ENCODE results near the gene SIX3.

SIX3 gene

GRCh38 chr2:44931198-44931780 is 10.2 kb upstream of the SIX3 start:
- Histone ChIP-seq H3K79me2 (ENCODE audit: insufficient read depth, low read depth) (no peaks in the 10 kb centered on the region), H3K4me2 (no peak overlapping the region), H2AFZ (ENCODE audit: low read depth) (no peak overlapping the region), H3K36me3 (ENCODE audit: insufficient read depth) (no peaks in the 10 kb centered on the region), H3K4me3 (IDR thresholded peaks at IDR 0.05; ENCODE audit: insufficient read depth, low read depth, low read length) (no peak overlapping the region), H3K27ac (no peak overlapping the region), H4K20me1 (ENCODE audit: insufficient read depth) (no peaks in the 10 kb centered on the region), H3K27me3 (ENCODE audit: insufficient read depth, low read depth) (no peaks in the 10 kb centered on the region; the same call in 1 of the 2 replicates), H3K9ac (no peak overlapping the region), H3K4me1 (ENCODE audit: low read depth, poor library complexity, severe bottlenecking) (no peaks in the 10 kb centered on the region)
- no peak for TF ChIP-seq CTCF (conservative IDR thresholded peaks at IDR 0.05; ENCODE audit: low read depth, low read length)

- Histone ChIP-seq H3K27ac (no peak overlapping the region), H3K9ac (no peak overlapping the region), H3K4me3 (IDR thresholded peaks at IDR 0.05; ENCODE audit: insufficient read depth, low read depth, low read length) (no peak overlapping the region), H3K4me1 (ENCODE audit: low read depth, poor library complexity, severe bottlenecking) (no peaks in the 10 kb centered on the region), H3K4me2 (no peak overlapping the region), H3K79me2 (ENCODE audit: insufficient read depth, low read depth) (no peaks in the 10 kb centered on the region), H3K27me3 (ENCODE audit: insufficient read depth, low read depth) (no peaks in the 10 kb centered on the region; the same call in 1 of the 2 replicates), H3K36me3 (ENCODE audit: insufficient read depth) (no peaks in the 10 kb centered on the region), H2AFZ (ENCODE audit: low read depth) (no peak overlapping the region), H4K20me1 (ENCODE audit: insufficient read depth) (no peaks in the 10 kb centered on the region)
- TF ChIP-seq CTCF (conservative IDR thresholded peaks at IDR 0.05; ENCODE audit: low read depth, low read length): no peak
Observed at GRCh38 chr2:44932079-44932478, 9.4 kb upstream of the SIX3 start.

GRCh38 chr2:44932564-44933392 is 8.7 kb upstream of the SIX3 start:
- no peak overlapping the region for H2AFZ ChIP-seq (ENCODE audit: low read depth)
- H4K20me1 ChIP-seq (ENCODE audit: insufficient read depth): no peaks in the 10 kb centered on the region
- no peaks in the 10 kb centered on the region for H3K36me3 ChIP-seq (ENCODE audit: insufficient read depth)
- no peaks in the 10 kb centered on the region; the same call in 1 of the 2 replicates for H3K27me3 ChIP-seq (ENCODE audit: insufficient read depth, low read depth)
- no peak overlapping the region for H3K27ac ChIP-seq
- no peak for TF ChIP-seq CTCF (conservative IDR thresholded peaks at IDR 0.05; ENCODE audit: low read depth, low read length)
- no peaks in the 10 kb centered on the region for H3K79me2 ChIP-seq (ENCODE audit: insufficient read depth, low read depth)
- H3K4me3 ChIP-seq (IDR thresholded peaks at IDR 0.05; ENCODE audit: insufficient read depth, low read depth, low read length): no peak overlapping the region
- H3K4me2 ChIP-seq: no peak overlapping the region
- H3K4me1 ChIP-seq (ENCODE audit: low read depth, poor library complexity, severe bottlenecking): no peaks in the 10 kb centered on the region
- no peak overlapping the region for H3K9ac ChIP-seq

GRCh38 chr2:44933434-44933951 is 8.0 kb upstream of the SIX3 start:
- Histone ChIP-seq H4K20me1 (ENCODE audit: insufficient read depth) (no peaks in the 10 kb centered on the region), H3K27ac (no peak overlapping the region), H3K4me1 (ENCODE audit: low read depth, poor library complexity, severe bottlenecking) (no peaks in the 10 kb centered on the region), H3K4me3 (IDR thresholded peaks at IDR 0.05; ENCODE audit: insufficient read depth, low read depth, low read length) (no peak overlapping the region), H3K4me2 (no peak overlapping the region), H2AFZ (ENCODE audit: low read depth) (no peak overlapping the region), H3K79me2 (ENCODE audit: insufficient read depth, low read depth) (no peaks in the 10 kb centered on the region), H3K9ac (no peak overlapping the region), H3K27me3 (ENCODE audit: insufficient read depth, low read depth) (peaks cover 3% of the 10 kb centered on the region; the same call in 1 of the 2 replicates), H3K36me3 (ENCODE audit: insufficient read depth) (no peaks in the 10 kb centered on the region)
- TF ChIP-seq CTCF (conservative IDR thresholded peaks at IDR 0.05; ENCODE audit: low read depth, low read length): no peak

Measured in KMS-11 (cell line).